HG03103 (cell line): ENCODE measurements around the gene KCNAB2.

ENCODE experiments used
- ATAC-seq: cut with Tn5 transposase; IDR thresholded peaks from one replicate; pipeline ENCODE4 v1.9.1; 2021; ENCODE audit warnings: low read depth; ENCODE audit not compliant: unreplicated experiment

The KCNAB2 gene

DNA sequence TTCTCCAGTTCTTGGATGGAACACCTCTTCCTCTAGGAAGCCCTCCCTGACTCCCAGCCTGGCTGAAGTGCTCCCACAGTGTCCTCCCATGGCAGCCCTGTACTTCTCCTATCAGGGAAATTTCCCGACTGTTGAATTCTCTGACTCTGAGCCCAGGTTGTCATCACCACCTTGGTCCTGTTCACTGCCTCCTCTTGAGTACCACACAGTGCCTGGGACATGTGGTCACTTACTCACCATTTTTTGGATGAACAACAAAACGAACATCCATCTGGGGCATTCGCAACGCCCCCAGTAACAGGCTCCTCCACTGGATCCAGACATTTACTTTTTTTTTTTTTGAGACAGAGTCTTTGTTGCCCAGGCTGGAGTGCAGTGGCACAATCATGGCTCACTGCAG lies 97.0 kb downstream of the KCNAB2 start:
- ATAC-seq, result no peak

DNA sequence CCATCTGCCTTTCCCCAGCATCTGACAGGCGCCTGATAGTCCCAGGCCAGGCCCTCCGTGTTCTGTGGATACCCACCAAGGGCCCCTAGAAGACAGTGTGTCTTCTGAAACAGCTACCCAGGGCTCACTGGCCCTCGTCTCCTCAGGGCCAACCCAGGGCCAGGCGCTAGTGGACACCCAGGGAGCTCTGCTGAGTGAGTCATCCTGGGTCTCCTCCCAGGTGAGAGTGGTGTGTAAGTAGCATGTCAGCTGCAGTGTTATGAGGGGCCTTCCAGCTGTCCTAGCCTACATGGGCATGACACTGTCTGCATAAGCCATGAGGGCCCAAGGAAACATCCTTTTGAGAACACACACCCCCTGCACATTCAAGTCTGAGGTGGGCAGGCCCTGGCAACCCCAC lies 97.7 kb downstream of the KCNAB2 start:
- no peak for ATAC-seq

DNA sequence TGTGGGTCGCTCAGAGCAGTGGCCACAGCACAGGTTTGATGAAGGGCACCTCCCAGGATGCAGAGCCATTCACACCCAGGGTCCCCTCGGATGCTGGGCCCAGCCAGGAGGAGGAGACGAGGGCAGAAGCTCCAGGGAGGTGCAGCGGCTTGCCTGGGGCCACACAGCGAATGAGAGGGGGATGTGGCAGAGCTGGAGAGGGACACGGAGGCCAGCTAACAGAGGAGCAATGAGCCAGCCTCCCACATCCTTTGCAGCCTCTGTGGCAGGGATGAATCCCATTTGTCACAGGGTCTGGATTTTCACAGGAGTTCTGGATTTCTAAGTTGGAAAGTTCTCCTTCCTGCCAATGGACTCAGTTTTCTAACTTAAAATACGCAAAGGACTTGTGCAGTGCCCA lies 98.5 kb downstream of the KCNAB2 start:
- ATAC-seq, result no peak

DNA sequence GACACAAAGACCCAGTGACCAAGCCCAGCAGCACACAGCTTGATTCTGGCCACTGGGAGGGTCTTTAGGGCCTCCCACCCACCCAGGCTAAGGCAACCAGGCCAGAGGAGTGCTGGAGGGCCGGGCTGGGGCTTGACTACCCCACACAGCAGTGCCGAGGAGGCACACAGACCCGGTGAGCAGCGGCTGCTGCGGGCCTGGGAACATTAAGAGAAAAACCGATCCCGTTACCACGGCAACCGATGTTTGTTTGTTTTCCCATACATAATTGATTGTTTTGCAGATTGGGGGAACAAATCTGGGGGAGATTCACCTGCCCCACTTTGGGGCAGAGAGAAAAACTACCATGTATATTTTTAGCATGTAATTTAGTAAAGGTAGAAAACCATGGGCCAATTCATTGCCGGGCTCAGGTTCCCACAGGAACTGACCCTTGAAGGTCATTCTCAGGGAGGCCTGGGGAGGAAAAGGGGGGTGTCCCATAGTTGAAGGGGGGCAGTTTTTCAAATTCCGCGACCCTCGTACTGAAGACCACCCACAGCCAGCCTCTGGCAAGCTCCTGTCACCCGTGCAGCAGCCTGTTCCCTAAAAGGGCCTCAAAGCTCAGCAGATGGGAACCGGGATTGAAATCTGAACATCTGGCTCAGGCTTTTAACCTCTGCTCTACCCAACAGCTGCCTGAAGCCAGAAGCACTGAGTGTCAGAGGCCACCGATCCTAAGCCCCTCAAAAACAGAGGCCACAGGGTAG lies 99.1 kb downstream of the KCNAB2 start:
- no peak for ATAC-seq

DNA sequence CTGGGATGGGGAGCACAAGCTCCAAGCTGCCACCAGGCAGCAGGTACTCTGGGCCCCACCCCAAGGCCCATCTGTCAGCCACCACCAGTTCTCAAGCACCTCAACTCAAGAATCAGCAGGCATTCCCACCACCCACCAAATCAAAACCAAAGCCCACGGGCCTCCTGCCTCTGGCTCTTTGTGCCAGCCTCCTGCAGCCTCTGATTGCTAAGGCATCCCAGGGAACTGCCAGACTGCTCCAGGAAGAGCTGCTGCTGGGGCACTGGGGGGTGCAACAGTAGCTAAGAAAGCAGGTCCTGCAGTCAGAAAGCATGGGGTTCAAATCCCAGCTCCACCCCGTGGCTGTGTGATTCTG lies 99.7 kb downstream of the KCNAB2 start:
- no peak for ATAC-seq

DNA sequence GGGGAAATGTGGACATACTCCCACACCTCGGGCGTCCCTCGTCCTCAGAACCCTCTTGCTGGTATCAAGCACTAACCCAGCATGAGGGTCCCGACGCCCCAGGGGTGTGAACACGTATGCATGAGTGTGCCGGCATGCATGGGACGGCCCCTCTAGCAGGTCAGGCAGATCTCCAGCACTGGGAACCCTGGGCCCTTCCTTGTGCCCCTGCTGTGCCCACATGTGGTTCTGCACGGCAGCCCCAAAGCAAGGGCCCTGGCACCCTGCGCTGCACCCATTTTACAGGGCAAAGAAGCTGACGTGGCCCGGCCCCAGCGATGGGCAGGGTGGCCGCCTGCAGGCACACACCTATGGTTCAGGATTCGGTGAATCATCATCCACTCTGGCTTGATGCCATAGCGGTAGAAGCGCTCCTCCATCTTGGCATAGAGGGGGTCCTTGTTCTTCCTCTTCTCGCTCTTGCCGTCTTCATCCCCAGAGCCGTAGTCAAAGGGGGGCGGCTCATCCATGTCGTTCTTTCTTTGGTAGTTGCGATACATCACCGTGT lies 100.2 kb downstream of the KCNAB2 start:
- ATAC-seq, result no peak

DNA sequence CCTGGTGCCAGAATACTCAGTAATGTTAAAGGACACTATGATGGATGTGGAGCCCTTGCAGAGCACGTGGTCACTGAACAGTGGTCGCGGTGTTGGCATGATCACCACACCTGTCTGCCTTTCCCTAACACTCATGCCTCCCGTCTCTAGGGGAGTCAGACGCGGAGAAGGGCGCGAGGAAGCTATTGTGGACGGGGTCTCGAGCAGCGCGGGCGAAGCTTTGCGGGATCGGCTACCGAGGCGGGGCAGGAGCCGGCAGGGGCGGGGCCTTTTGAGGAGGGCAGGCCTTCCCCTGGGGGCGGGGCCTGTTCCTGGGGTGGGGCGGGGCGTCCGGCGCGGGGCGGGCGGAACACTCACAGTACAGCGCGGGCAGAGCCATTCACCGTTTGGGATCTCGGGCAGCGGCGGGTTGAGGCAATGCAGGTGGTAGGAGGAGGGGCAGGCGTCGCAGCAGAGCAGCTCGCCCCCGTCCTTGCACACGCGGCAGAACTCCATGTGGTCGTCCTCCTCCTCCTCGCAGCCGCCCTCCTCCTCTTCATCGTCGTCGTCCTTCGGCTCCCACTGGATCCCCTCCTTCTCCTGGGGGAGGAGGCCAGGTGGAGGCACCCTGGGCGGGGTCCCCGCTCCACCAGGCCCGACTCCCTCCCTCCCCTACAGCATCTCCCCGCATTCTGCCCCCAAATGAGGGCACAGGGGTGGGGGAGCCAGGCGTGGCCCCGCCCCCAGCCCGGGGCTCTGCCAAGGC lies 103.0 kb downstream of the KCNAB2 start:
- ATAC-seq, result no peak

DNA sequence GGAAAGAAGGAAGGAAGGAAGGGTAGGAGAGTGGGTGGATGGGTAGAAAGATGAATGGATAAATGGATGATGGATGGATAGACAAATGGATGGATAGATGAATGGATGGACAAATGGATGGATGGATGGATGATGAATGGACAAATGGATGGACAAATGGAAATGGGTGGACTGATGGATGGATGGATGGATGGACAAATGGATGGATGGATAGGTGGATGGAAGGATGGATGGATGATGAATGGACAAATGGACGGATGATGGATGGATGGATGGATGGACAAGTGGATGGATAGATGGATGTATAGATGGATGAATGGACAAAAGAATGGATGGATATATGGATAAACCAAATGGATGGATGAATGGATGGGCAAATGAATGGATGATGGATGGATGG lies 103.9 kb downstream of the KCNAB2 start:
- no peak for ATAC-seq

DNA sequence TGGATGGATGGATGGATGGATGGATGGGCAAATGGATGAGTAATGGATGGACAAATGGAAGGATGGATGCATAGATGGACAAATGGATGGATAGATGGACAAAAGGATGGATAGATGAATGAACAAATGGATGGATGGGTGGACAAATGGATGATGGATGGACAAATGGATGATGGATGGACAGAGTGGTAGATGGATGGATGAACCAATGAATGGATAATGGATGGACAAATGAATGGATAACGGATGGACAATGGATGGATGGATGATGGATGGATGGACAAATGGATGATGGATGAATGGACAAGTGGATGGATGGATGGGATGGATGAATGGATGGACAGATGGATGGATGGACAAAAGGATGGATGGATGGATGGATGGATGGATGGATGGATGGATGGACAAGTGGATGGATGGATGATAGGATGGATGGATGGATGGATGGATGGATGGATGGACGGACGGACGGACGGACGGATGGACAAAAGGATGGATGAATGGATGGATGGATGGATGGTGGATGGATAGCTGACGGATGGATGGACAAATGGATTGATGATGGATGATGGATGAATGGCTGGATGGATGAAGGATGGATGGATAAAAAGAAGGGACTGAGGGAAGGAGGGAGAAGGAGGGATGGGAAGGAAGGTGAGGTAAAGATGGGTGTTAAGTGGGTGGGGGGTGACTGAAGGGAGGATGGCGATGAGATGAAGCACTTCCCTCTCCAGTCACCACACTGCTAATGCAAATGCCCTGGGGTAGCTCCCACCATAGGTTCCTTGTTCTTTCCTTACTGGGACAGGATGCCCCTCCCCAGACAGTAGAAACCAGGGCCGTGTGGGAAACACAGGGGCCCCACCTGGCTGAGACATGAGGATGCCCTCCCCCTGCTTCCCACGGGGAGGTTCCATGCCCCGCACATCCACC lies 104.6 kb downstream of the KCNAB2 start:
- ATAC-seq, result no peak
